Liver (tissue), 3 donors: Measurements from ENCODE around the gene XK.

ENCODE experiments used
- EGR1 ChIP-seq, 2 donors: IDR thresholded peaks; 2 replicates each; pipeline ENCODE4 v1.6.1; 2016 to 2018; ENCODE audit warnings: antibody characterized with exemption in 2 of 2, low read depth in 2 of 2
- FOXA1 ChIP-seq: IDR thresholded peaks from 2 replicates; pipeline ENCODE4 v1.6.1; 2016; ENCODE audit warnings: antibody characterized with exemption
- GABPA ChIP-seq, 2 donors: IDR thresholded peaks in 1 of 2; conservative IDR thresholded peaks in 1 of 2; 2 replicates each; pipeline ENCODE4 v1.6.1; 2016; ENCODE audit warnings: antibody characterized with exemption in 2 of 2, mild to moderate bottlenecking in 1 of 2, moderate library complexity in 1 of 2
- NR2F2 ChIP-seq: IDR thresholded peaks from 2 replicates; pipeline ENCODE4 v1.6.1; 2016; ENCODE audit warnings: antibody characterized with exemption
- RAD21 ChIP-seq, 2 donors: IDR thresholded peaks; 2 replicates each; pipeline ENCODE4 v1.6.1; 2016; ENCODE audit warnings: antibody characterized with exemption in 2 of 2, mild to moderate bottlenecking in 2 of 2
- TAF1 ChIP-seq: conservative IDR thresholded peaks from 2 replicates; pipeline ENCODE4 v1.6.1; 2016; ENCODE audit warnings: antibody characterized with exemption, mild to moderate bottlenecking
- TF ChIP-seq, protein P1 (sequence below): IDR thresholded peaks from 2 replicates; pipeline ENCODE4 v1.6.1; 2016; ENCODE audit warnings: antibody characterized with exemption
- TF ChIP-seq, protein P2 (sequence below): IDR thresholded peaks from 2 replicates; pipeline ENCODE4 v1.6.1; 2016; ENCODE audit warnings: antibody characterized with exemption
- TF ChIP-seq, protein P3 (sequence below): fragments of 150-350 bp; IDR thresholded peaks from 2 replicates; pipeline ENCODE4 v1.5.1; 2017; ENCODE audit warnings: improper control_type of control experiment, low read depth, low read length; ENCODE audit not compliant: missing input control
- TF ChIP-seq, protein P4 (sequence below): IDR thresholded peaks from 2 replicates; pipeline ENCODE4 v1.6.1; 2016; ENCODE audit warnings: antibody characterized with exemption
- donor health status: healthy.
- donor health status: healthy.

DNA sequence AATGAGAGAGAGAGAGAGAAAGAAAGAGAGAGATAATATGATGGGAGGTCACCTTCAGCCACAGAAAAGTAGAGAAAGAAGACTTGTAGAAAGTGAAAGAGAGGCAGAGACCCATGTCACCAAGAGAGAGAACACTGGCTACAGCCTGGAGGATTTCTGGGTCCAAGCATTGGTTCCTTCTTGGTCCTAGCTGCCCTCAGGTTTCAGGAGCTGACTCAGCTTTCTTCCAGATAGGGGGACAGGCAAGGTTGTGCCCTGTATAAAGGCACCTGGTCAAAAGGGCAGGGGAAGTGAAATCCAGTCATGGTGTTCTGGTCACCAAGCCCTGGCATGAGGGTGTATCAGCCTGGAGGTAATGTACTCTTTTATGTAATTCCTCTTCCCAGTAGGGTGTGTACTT lies 47.5 kb upstream of the XK start:
- TF ChIP-seq, protein P1, sequence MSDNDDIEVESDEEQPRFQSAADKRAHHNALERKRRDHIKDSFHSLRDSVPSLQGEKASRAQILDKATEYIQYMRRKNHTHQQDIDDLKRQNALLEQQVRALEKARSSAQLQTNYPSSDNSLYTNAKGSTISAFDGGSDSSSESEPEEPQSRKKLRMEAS, result no peak
- TF ChIP-seq, protein P2, sequence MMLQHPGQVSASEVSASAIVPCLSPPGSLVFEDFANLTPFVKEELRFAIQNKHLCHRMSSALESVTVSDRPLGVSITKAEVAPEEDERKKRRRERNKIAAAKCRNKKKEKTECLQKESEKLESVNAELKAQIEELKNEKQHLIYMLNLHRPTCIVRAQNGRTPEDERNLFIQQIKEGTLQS, result no peak
- TF ChIP-seq NR2F2 (no peak), GABPA (IDR thresholded peaks at IDR 0.05 in 1 of 2, conservative IDR thresholded peaks at IDR 0.05 in 1 of 2) (no peak), TAF1 (no peak), EGR1 (IDR thresholded peaks at IDR 0.05; ENCODE audit: low read depth in 2 of 2) (no peak), RAD21 (IDR thresholded peaks at IDR 0.05) (no peak), FOXA1 (no peak)
- TF ChIP-seq, protein P3, sequence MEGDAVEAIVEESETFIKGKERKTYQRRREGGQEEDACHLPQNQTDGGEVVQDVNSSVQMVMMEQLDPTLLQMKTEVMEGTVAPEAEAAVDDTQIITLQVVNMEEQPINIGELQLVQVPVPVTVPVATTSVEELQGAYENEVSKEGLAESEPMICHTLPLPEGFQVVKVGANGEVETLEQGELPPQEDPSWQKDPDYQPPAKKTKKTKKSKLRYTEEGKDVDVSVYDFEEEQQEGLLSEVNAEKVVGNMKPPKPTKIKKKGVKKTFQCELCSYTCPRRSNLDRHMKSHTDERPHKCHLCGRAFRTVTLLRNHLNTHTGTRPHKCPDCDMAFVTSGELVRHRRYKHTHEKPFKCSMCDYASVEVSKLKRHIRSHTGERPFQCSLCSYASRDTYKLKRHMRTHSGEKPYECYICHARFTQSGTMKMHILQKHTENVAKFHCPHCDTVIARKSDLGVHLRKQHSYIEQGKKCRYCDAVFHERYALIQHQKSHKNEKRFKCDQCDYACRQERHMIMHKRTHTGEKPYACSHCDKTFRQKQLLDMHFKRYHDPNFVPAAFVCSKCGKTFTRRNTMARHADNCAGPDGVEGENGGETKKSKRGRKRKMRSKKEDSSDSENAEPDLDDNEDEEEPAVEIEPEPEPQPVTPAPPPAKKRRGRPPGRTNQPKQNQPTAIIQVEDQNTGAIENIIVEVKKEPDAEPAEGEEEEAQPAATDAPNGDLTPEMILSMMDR, result no peak
- TF ChIP-seq, protein P4, sequence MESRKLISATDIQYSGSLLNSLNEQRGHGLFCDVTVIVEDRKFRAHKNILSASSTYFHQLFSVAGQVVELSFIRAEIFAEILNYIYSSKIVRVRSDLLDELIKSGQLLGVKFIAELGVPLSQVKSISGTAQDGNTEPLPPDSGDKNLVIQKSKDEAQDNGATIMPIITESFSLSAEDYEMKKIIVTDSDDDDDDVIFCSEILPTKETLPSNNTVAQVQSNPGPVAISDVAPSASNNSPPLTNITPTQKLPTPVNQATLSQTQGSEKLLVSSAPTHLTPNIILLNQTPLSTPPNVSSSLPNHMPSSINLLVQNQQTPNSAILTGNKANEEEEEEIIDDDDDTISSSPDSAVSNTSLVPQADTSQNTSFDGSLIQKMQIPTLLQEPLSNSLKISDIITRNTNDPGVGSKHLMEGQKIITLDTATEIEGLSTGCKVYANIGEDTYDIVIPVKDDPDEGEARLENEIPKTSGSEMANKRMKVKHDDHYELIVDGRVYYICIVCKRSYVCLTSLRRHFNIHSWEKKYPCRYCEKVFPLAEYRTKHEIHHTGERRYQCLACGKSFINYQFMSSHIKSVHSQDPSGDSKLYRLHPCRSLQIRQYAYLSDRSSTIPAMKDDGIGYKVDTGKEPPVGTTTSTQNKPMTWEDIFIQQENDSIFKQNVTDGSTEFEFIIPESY, result no peak
